ENCODE data around the gene ATG4D. TPM values are rescaled to one million over a fixed set of nuclear protein-coding genes. Genes with fewer than 3 reads are reported as not detected.
"Not testable (repeated sequence)": the region's sequence is repeated elsewhere in the genome, so short reads cannot be mapped to it uniquely, and the experiment has no call there.

Gene ATG4D
- polyA plus RNA-seq, 3 donors: 27.3 to 33.3 (median 29.8) TPM

DNA sequence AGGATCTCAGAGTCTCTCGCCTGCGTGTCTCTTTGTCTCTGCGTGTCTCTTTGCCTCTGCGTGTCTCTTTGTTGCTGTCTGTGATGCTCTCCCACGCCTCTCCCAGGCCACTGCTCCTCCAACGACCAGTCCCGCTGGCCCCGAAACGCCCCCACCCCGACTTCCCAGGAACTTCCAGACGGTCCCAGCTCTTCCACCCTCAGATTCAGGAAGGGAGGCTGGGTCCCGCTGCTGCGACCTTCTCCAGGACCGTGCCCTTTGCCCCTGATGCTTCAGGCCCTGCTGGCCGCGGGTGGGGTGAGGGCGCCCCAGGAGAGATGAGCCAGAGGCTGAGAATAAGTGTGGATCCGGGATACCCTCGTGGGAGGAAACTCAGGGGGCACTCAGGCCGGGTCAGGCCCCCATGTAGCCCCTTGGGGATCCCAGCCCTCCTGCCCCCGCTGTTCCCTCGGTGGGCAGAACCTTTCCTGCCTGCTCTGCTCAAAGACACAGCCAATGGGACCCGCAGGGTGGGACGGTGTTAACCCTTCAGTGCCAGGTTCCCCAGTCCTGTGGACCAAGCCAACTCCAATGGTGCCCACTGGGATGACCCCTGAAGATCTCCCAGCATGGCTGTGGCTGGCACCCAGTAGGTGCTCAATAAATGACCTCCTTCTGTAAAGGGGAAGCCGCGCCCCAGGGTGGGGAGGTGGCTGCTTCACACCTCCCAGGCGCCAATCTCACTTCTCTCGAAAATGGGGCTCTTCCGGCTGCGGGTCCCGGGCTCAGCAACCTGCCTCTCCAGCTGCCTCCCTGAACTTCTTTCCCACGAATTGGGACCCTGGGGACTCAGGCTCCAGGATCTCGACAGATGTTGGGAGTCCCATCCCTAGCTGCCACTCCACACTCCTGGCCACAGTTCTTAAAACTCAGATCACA lies 25.0 kb upstream of the ATG4D start:
- DNase-seq (ENCODE audit: low read depth in 3 of 3, low spot score in 2 of 3): no peak

- DNase-seq (ENCODE audit: low read depth in 3 of 3, low spot score in 2 of 3): no peak
Observed at GRCh38 chr19:10519421-10519820, 24.3 kb upstream of the ATG4D start.

GRCh38 chr19:10520652-10521318 lies 22.9 kb upstream of the ATG4D start:
- no peak for DNase-seq (ENCODE audit: low read depth in 3 of 3, low spot score in 2 of 3)

DNA sequence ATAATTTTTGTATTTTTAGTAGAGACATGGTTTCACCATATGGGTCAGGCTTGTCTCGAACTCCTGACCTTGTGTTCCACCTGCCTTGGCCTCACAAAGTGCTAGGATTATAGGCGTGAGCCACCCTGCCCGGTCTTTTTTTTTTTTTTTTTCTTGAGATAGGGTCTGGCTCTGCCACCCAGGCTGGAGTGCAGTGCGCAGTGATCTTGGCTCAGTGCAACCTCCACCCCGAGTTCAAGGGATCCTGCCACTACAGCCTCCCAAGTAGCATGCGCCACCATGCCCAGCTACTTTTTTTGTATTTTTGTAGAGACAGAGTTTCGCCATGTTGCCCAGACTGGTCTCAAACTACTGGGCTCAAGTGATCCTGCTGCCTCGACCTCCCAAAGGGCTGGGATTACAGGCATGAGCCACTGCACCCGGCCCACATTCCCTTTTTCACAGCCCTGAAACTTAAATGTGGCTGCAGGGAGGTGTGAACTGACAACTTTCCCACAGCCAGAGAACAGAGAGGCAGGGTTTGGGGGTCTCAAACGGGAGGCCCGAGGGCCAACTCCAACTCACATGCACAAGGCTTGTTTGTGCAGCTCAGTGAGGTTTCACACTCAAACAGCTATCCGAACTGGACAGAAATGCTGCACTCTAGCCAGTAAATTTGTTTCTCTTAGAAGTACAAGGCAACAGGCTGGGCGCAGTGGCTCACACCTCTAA lies 22.1 kb upstream of the ATG4D start:
- no peak for DNase-seq (ENCODE audit: low read depth in 3 of 3, low spot score in 2 of 3)

DNA sequence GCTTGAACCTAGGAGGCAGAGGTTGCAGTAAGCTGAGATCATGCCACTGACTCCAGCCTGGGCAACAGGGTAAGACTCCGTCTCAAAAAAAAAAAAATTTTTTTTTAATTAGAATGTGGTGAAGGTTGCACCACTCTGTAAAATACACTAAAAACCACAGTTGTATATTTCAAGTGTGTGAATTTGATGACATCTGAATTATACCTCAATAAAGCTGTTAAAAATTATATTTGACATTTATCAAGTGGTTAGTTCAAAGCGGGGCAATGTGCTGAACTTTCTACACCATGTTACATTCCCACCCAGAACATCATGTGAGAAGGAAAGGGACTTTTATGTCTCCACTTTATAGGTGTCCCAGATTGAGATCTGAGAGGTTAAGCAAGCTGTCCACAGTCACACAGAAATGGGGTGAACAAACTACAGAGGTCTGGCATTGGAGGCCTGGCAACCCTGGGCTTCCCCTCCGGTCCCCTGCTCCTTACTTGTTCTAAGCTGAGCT lies 20.5 kb upstream of the ATG4D start:
- no peak for DNase-seq (ENCODE audit: low read depth in 3 of 3, low spot score in 2 of 3)

DNA sequence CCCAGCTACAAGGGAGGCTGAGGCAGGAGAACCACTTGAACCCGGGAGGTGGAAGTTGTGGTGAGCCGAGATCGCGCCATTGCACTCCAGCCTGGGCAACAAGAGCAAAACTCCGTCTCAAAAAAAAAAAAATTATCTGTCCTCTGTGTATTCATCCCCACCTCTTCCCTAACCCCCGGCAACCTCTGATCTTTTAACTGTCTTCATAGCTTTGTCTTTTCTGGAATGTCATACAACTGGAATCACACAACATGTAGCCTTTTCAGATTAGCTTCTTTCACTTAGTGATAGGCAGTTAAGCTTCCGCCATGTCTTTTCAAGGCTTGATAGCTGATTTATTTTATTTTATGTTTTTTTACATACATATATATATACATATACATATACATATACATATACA lies 18.1 kb upstream of the ATG4D start:
- DNase-seq (ENCODE audit: low read depth in 3 of 3, low spot score in 2 of 3): no peak

GRCh38 chr19:10526887-10527286 lies 16.8 kb upstream of the ATG4D start:
- not testable (repeated sequence) for DNase-seq (ENCODE audit: low read depth in 3 of 3, low spot score in 2 of 3)

DNA sequence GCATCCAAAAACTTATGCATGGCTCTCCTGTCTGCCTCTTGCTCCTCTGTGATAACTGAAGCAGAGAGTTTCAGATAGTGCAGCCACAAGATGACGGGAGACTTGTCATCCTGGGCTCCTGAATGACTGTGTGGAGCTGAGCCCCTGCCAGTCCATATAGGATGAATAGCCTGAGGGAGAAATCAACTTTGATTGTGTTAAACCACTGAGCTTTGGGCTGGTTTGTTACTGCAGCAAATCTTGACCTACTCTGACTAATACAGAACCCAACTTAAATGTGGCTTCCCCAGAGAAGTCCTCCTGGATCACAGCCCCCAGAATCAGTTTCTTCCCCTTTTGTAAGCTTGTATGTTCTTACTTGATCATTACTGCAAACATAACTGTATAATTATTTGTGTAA lies 11.2 kb upstream of the ATG4D start:
- no peak for DNase-seq (ENCODE audit: low read depth in 3 of 3, low spot score in 2 of 3)

GRCh38 chr19:10533646-10534386 lies 9.9 kb upstream of the ATG4D start:
- no peak for DNase-seq (ENCODE audit: low read depth in 3 of 3, low spot score in 2 of 3)

DNA sequence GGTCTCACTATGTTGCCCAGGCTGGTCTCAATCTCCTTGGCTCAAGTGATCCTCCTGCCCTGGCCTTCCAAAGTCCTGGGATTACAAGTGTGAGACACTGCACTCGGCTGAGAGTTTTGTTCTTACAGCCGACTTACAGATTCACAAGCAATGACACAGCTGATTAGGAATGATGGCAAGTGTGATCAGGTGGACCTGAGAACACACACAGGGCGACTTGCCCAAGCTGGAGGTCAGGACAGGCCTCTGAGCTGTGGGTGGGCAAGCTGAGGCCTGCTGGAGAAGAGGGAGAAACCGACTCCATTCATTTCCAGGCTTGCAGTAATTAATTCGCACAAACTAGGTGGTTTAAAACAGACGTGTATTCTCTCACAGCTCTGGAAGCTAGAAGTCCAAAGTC lies 8.1 kb upstream of the ATG4D start:
- no peak for DNase-seq (ENCODE audit: low read depth in 3 of 3, low spot score in 2 of 3)

- DNase-seq (ENCODE audit: low read depth in 3 of 3, low spot score in 2 of 3): no peak
Observed at GRCh38 chr19:10537668-10538067, 6.0 kb upstream of the ATG4D start.

GRCh38 chr19:10538204-10538983 lies 5.3 kb upstream of the ATG4D start:
- DNase-seq (ENCODE audit: low read depth in 3 of 3, low spot score in 2 of 3): no peak

DNA sequence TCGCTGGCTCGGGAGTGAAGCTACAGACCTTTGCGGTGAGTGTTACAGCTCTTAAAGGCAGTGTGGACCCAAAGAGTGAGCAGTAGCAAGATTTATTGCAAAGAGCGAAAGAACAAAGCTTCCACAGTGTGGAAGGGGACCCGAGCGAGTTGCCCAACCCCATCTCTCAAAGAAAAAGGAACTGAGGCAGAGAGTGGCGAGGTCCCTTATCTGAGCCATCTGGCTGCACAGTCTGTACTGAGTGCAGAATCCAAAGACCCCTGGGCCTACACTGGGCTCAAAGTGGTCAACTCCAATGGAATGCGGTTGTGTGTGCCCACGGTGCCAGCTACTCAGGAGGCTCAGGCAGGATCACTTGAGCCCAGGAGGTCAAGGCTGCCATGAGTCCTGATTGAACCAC lies 4.7 kb upstream of the ATG4D start:
- DNase-seq (ENCODE audit: low read depth in 3 of 3, low spot score in 2 of 3): not testable (repeated sequence)

GRCh38 chr19:10543059-10543419 lies 665 bp upstream of the ATG4D start:
- no peak for DNase-seq (ENCODE audit: low read depth in 3 of 3, low spot score in 2 of 3)

DNA sequence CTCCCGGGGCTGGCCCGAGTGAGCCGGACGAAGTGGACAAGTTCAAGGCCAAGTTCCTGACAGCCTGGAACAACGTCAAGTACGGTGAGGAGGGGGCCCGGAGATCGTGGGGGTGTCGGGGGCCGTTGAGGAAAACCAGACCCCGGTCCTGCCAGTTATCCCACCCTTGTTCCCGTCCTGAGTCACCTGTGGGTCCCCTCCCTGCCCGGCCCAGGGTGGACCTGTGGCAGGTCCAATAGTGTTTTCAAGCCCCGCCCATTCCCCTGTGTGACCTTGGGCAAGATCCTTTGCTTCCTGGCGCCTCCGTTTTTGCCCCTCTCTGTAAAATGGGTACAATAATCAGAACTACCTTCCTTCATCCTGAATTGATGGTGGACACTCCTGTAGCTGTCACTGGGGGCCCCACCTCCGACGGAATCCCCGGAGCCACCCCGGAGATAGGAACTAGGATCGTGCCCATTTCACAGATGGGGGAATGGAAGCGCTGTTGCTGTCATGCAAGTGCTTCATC lies 593 bp downstream of the ATG4D start:
- DNase-seq (ENCODE audit: low read depth in 3 of 3, low spot score in 2 of 3): no peak

DNA sequence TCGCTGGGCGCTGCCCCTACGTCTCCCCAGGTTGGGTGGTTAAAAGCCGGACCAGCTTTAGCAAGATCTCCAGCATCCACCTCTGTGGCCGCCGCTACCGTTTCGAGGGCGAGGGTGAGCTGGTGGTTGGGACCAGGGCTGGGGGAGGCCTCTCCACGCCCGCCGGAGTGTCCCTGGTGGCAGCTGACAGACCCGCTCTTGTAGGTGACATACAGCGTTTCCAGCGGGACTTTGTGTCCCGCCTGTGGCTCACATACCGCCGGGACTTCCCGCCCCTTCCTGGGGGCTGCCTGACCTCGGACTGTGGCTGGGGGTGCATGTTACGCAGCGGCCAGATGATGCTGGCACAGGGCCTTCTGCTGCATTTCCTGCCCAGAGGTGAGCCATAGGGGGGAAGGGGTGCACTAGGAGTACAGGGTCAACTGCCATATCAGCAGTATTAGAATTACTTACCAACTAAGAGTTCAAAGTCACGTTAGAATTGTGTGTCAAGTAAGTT lies 1.1 kb downstream of the ATG4D start:
- no peak for DNase-seq (ENCODE audit: low read depth in 3 of 3, low spot score in 2 of 3)

GRCh38 chr19:10546817-10547216 lies 3.1 kb downstream of the ATG4D start:
- DNase-seq (ENCODE audit: low read depth in 3 of 3, low spot score in 2 of 3): no peak

- DNase-seq (ENCODE audit: low read depth in 3 of 3, low spot score in 2 of 3): no peak
Observed at GRCh38 chr19:10548746-10549276, 5.1 kb downstream of the ATG4D start.

DNA sequence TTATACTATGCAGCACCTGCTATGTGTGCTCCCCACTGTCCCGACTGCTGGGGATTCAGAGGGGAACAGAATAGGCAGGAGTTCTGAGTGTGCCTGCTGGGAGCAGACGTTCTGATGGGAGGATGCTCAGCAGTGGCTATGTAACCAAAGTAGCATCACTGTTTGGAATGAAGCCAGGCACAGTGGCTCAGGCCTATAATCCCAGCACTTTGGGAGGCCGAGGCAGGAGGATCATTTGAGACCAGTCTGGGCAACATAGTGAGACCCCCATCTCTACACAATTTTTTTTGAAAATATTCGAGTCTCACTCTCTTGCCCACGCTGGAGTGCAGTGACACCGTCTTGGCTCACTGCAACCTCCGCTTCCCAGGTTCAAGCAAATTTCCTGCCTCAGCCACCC lies 6.0 kb downstream of the ATG4D start:
- no peak for DNase-seq (ENCODE audit: low read depth in 3 of 3, low spot score in 2 of 3)

Data from right renal cortex interstitium (tissue), 3 donors.